Large intestine (tissue), 3 donors: Measurements from ENCODE around the gene TBC1D22A. TPM values are rescaled to one million over a fixed set of nuclear protein-coding genes. Genes with fewer than 3 reads are reported as not detected.

Experiments
- DNase-seq, 2 donors: peaks; one replicate each; pipeline versions ENCODE4 v3.0.0 to v3.0.0-alpha.2; 2013
- H3K27ac ChIP-seq: one replicate; pipeline ENCODE4 v1.5.1; 2013; ENCODE audit warnings: low read length
- H3K27me3 ChIP-seq: 2 replicates; pipeline ENCODE4 v1.6.1; 2013; ENCODE audit warnings: low read length; ENCODE audit not compliant: control insufficient read depth, insufficient read depth
- H3K36me3 ChIP-seq: 2 replicates; pipeline ENCODE4 v1.6.1; 2013; ENCODE audit warnings: low read length; ENCODE audit not compliant: control insufficient read depth, insufficient read depth
- H3K4me1 ChIP-seq: one replicate; pipeline ENCODE4 v1.6.1; 2013; ENCODE audit warnings: low read length; ENCODE audit not compliant: control insufficient read depth, insufficient read depth
- H3K4me3 ChIP-seq: one replicate; pipeline ENCODE4 v1.5.1; 2013; ENCODE audit warnings: low read length
- H3K9me3 ChIP-seq: one replicate; pipeline ENCODE4 v1.6.1; 2013; ENCODE audit warnings: mild to moderate bottlenecking, low read depth, low read length, moderate library complexity; ENCODE audit not compliant: control insufficient read depth
- WGBS: methylation state at CpG from one replicate; pipeline ENCODE4 v1.1.5; 2013; ENCODE audit warnings: low lambda C conversion rate; ENCODE audit not compliant: insufficient coverage; 5-methylcytosine and 5-hydroxymethylcytosine counted together
- polyA plus RNA-seq: library from polyadenylated mRNA; unstranded; fragments of 120-200 nt; gene quantifications from one replicate; pipeline ENCODE4 v1.2.1, GENCODE V29; 2013

Gene TBC1D22A
- polyA plus RNA-seq, 1 donor, result 21.5 TPM

DNA sequence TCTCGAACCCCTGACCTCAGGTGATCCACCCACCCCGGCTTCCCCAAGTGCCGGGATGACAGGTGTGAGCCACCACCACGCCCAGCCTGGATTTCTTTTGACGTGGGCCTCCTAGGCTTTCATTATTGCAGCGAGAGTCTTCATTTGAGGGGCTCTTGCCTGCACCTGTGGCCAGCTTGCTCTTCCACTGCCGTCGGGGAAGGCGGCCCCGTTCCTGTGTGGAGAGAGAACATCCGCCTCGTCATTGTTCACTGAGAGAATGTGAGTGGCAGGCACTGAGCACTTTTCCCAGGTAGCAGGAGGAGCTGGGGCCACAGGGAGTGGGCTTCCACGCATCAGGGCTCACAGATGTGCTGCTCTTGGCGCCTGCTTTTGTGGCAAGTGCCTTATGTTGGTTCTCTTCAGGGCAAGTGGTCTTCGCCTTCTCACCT lies 365.0 kb downstream of the TBC1D22A start:
- no CpG with 5 or more reads among the region's 15 CpGs for WGBS
- H3K27me3 ChIP-seq, result no peaks in the 10 kb centered on the region
- H3K4me3 ChIP-seq, result no peak overlapping the region
- no peaks in the 10 kb centered on the region for H3K9me3 ChIP-seq
- H3K4me1 ChIP-seq, result peaks cover 3% of the 10 kb centered on the region
- no peak overlapping the region for H3K27ac ChIP-seq
- H3K36me3 ChIP-seq, result peaks cover 7% of the 10 kb centered on the region
- DNase-seq, result no peak

GRCh38 chr22:47128216-47128615 lies 365.8 kb downstream of the TBC1D22A start:
- H3K4me1 ChIP-seq, result peaks cover 3% of the 10 kb centered on the region
- no peaks in the 10 kb centered on the region for H3K27me3 ChIP-seq
- peaks cover 7% of the 10 kb centered on the region for H3K36me3 ChIP-seq
- no peak overlapping the region for H3K27ac ChIP-seq
- H3K4me3 ChIP-seq, result no peak overlapping the region
- DNase-seq, result no peak
- no peaks in the 10 kb centered on the region for H3K9me3 ChIP-seq
- 100% methylated on average over 1 of the region's 7 CpGs for WGBS

GRCh38 chr22:47128622-47129215 lies 366.3 kb downstream of the TBC1D22A start:
- Histone ChIP-seq H3K9me3 (no peaks in the 10 kb centered on the region), H3K27me3 (no peaks in the 10 kb centered on the region), H3K4me1 (peaks cover 3% of the 10 kb centered on the region), H3K27ac (no peak overlapping the region), H3K36me3 (peaks cover 7% of the 10 kb centered on the region), H3K4me3 (no peak overlapping the region)
- WGBS, result no CpG with 5 or more reads among the region's 21 CpGs
- DNase-seq, result no peak

DNA sequence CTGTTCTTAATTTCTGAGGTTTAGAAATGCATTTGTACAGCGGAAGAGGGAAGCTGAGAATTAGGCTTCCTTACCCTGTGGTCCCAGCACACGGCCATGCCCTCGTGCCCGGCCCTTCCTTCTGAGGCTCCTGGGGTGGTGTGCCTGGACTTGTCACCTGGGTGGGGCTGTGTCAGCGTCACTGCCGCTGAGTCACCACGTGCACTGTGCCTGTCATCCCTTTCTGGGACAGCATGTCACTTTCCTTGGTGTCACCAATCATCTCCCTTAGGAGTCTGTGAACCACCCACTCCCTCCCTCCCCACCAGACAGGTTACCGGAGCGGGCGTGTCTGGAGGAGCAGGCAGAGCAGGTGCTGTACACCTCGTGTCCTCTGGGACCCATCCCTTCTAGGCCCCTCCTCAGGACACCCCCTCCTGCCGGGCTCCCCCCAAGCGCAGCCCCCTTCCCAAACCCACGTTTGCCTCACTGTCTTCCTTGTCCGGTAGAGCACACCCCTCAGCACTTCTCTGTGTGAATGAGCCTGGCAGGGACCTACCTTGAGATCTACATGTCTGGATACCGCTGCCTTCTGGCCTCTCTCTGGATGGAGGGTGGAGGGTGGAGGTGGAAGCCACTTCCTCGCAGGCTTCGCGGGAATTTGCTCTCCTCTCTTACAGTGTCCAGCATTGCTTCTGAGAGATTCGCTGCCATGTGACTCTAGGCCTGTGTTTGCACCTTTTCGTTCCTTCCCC lies 367.6 kb downstream of the TBC1D22A start:
- Histone ChIP-seq H3K9me3 (no peaks in the 10 kb centered on the region), H3K27ac (no peak overlapping the region), H3K4me3 (no peak overlapping the region), H3K4me1 (peaks cover 3% of the 10 kb centered on the region), H3K36me3 (peaks cover 7% of the 10 kb centered on the region), H3K27me3 (no peaks in the 10 kb centered on the region)
- no CpG with 5 or more reads among the region's 21 CpGs for WGBS
- peak; percentile 84 to 91 for DNase-seq

GRCh38 chr22:47130883-47131631 lies 368.6 kb downstream of the TBC1D22A start:
- Histone ChIP-seq H3K36me3 (peaks cover 7% of the 10 kb centered on the region), H3K27ac (no peak overlapping the region), H3K4me3 (no peak overlapping the region), H3K4me1 (peaks cover 3% of the 10 kb centered on the region), H3K27me3 (no peaks in the 10 kb centered on the region), H3K9me3 (no peaks in the 10 kb centered on the region)
- no peak for DNase-seq
- WGBS, result no CpG with 5 or more reads among the region's 16 CpGs

DNA sequence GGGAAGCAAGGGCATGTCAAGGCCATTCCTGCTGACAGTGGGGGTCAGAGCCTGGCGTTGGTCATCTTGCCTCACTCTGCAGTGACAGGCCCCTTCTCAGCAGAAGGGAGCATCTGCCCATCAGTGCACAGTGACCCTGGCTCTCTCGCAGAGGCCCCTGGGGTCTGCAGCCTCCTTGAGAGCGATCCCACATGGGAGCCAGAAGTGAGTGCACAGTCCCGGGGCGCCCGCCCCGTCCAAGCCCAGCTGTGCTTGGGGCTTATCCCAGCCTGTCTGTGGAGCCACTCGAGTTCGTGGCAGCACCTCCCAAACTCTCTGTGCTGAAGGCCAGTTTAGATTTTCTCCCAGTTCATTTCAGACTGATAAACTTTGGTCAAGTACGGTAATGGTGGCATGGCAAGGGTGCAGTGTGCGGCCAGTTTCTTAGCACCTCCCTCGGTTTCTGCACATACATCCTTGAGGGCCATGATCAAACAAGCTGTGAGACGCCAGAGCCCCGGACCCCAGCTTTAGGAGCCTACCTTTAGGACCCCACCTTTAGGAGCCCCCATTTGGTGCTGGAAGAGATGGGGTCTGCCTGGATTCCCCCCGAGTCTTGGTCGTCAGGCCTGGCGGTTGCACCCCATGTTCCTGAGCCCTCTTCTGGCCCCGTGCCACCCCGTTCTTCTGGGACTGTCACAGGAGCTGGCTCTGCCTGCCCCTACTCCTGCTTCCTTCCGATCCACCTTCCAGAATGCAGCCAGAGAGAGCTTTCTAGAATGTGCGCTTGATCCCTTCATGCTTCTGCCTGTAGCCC lies 369.4 kb downstream of the TBC1D22A start:
- no peaks in the 10 kb centered on the region for H3K27me3 ChIP-seq
- no peak for DNase-seq
- no peak overlapping the region for H3K4me3 ChIP-seq
- peaks cover 3% of the 10 kb centered on the region for H3K4me1 ChIP-seq
- WGBS, result no CpG with 5 or more reads among the region's 21 CpGs
- H3K27ac ChIP-seq, result no peak overlapping the region
- no peaks in the 10 kb centered on the region for H3K9me3 ChIP-seq
- H3K36me3 ChIP-seq, result peaks cover 7% of the 10 kb centered on the region

GRCh38 chr22:47132428-47132825 lies 370.0 kb downstream of the TBC1D22A start:
- no peaks in the 10 kb centered on the region for H3K9me3 ChIP-seq
- H3K27me3 ChIP-seq, result no peaks in the 10 kb centered on the region
- no peak for DNase-seq
- H3K4me3 ChIP-seq, result no peak overlapping the region
- no CpG with 5 or more reads among the region's 13 CpGs for WGBS
- no peak overlapping the region for H3K27ac ChIP-seq
- H3K4me1 ChIP-seq, result peaks cover 3% of the 10 kb centered on the region
- peaks cover 7% of the 10 kb centered on the region for H3K36me3 ChIP-seq

GRCh38 chr22:47133061-47133969 lies 370.9 kb downstream of the TBC1D22A start:
- 67% methylated on average over 3 of the region's 25 CpGs for WGBS

GRCh38 chr22:47134222-47134621 lies 371.8 kb downstream of the TBC1D22A start:
- Histone ChIP-seq H3K36me3 (peaks cover 5% of the 10 kb centered on the region), H3K4me1 (peaks cover 3% of the 10 kb centered on the region), H3K4me3 (no peak overlapping the region), H3K27me3 (no peaks in the 10 kb centered on the region), H3K27ac (no peak overlapping the region), H3K9me3 (no peaks in the 10 kb centered on the region)
- DNase-seq, result no peak
- WGBS, result no CpG with 5 or more reads among the region's 10 CpGs

More at GRCh38 chr22:47133061-47133969, 370.9 kb downstream of the TBC1D22A start:
- H3K9me3 ChIP-seq, result no peaks in the 10 kb centered on the region
- DNase-seq, result no peak
- peaks cover 3% of the 10 kb centered on the region for H3K4me1 ChIP-seq
- no peaks in the 10 kb centered on the region for H3K27me3 ChIP-seq
- peaks cover 9% of the 10 kb centered on the region for H3K36me3 ChIP-seq
- no peak overlapping the region for H3K27ac ChIP-seq
- no peak overlapping the region for H3K4me3 ChIP-seq
